Measurements from ENCODE around the gene EDAR.

DNA sequence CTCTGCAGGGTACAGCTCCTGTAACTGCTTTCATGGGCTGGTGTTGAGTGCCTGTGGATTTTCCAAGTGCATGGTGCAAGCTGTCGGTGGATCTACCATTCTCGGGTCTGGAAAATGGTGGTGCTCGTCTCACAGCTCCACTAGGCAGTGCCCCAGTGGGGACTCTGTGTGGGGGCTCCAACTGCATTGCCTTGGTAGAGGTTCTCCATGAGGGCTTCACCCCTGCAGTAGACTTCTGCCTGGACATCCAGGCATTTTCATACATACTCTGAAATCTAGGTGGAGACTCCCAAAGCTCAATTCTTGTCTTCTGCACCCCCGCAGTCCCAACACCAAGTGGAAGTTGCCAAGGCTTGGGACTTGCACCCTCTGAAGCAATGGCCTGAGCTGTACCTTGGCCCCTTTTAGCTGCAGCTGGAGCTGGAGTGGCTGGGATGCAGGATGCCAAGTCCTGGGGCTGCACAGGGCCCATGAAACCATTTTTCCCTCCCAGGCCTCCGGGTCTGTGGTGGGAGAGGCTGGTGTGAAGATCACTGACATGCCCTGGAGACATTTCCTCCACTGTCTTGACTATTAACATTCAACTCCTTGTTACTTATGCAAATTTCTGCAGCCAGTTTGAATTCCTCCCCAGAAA lies 41.6 kb downstream of the EDAR start:
- TF ChIP-seq, protein P1, sequence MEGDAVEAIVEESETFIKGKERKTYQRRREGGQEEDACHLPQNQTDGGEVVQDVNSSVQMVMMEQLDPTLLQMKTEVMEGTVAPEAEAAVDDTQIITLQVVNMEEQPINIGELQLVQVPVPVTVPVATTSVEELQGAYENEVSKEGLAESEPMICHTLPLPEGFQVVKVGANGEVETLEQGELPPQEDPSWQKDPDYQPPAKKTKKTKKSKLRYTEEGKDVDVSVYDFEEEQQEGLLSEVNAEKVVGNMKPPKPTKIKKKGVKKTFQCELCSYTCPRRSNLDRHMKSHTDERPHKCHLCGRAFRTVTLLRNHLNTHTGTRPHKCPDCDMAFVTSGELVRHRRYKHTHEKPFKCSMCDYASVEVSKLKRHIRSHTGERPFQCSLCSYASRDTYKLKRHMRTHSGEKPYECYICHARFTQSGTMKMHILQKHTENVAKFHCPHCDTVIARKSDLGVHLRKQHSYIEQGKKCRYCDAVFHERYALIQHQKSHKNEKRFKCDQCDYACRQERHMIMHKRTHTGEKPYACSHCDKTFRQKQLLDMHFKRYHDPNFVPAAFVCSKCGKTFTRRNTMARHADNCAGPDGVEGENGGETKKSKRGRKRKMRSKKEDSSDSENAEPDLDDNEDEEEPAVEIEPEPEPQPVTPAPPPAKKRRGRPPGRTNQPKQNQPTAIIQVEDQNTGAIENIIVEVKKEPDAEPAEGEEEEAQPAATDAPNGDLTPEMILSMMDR (IDR thresholded peaks at IDR 0.05 in 2 of 3, conservative IDR thresholded peaks at IDR 0.05 in 1 of 3; ENCODE audit: borderline replicate concordance in 1 of 3, insufficient read depth in 1 of 3, low read depth in 2 of 3, low read length in 2 of 3) = no peak
- TF ChIP-seq CBX3 (IDR thresholded peaks at IDR 0.05; ENCODE audit: low read depth) = no peak
- no peak for TF ChIP-seq POLR2AphosphoS5 (IDR thresholded peaks at IDR 0.05; ENCODE audit: low read depth, low read length)
- TF ChIP-seq EZH2 (IDR thresholded peaks at IDR 0.05) = no peak
- TF ChIP-seq, protein P2, sequence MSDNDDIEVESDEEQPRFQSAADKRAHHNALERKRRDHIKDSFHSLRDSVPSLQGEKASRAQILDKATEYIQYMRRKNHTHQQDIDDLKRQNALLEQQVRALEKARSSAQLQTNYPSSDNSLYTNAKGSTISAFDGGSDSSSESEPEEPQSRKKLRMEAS (IDR thresholded peaks at IDR 0.05) = no peak
- TF ChIP-seq CEBPB (IDR thresholded peaks at IDR 0.05; ENCODE audit: low read depth) = no peak
- TF ChIP-seq, protein P3, sequence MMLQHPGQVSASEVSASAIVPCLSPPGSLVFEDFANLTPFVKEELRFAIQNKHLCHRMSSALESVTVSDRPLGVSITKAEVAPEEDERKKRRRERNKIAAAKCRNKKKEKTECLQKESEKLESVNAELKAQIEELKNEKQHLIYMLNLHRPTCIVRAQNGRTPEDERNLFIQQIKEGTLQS (IDR thresholded peaks at IDR 0.05) = no peak
- TF ChIP-seq YY1 (IDR thresholded peaks at IDR 0.05; ENCODE audit: extremely low read depth, insufficient replicate concordance, low read depth, low read length) = no peak
- no peak for TF ChIP-seq ZFX (IDR thresholded peaks at IDR 0.05)
